Right lobe of liver (tissue), 6 donors: ENCODE results near the gene NOCT. TPM values are rescaled to one million over a fixed set of nuclear protein-coding genes. Genes with fewer than 3 reads are reported as not detected.

Experiments used
- ATAC-seq, 4 donors: fragments of 200-7000 bp; cut with Tn5 transposase; one replicate each; pipeline ENCODE4 v1.9.1; 2020; ENCODE audit warnings: mild to moderate bottlenecking in 4 of 4, moderate library complexity in 4 of 4
- DNase-seq, 3 donors: peaks; one replicate each; pipeline ENCODE4 v3.0.0-alpha.2; 2020
- H3K27ac ChIP-seq, 3 donors: fragments of 200-600 bp; one replicate each; pipeline ENCODE4 v1.8.0; 2022
- H3K27me3 ChIP-seq, 2 donors: fragments of 200-600 bp; one replicate each; pipeline ENCODE4 v1.8.0; 2022
- H3K36me3 ChIP-seq, 4 donors: fragments of 200-600 bp; sonication (generic) in 1 of 4; one replicate each; pipeline versions ENCODE4 v1.5.1 to v1.8.0; 2017 to 2022; ENCODE audit warnings: control low read depth in 1 of 4
- H3K4me1 ChIP-seq, 4 donors: fragments of 200-600 bp; sonication (generic) in 1 of 4; one replicate each; pipeline versions ENCODE4 v1.5.1 to v1.8.0; 2017 to 2022; ENCODE audit warnings: control low read depth in 1 of 4
- H3K4me3 ChIP-seq, 3 donors: fragments of 200-600 bp; one replicate each; pipeline ENCODE4 v1.8.0; 2022
- H3K9me3 ChIP-seq, 4 donors: fragments of 200-600 bp; sonication (generic) in 1 of 4; one replicate each; pipeline versions ENCODE4 v1.5.1 to v1.8.0; 2017 to 2022; ENCODE audit warnings: control low read depth in 1 of 4
- POLR2A ChIP-seq: fragments of 450-650 bp; IDR thresholded peaks from one replicate; pipeline ENCODE4 v1.6.1; 2017; ENCODE audit warnings: antibody characterized with exemption, mild to moderate bottlenecking
- WGBS: methylation state at CpG from one replicate; pipeline ENCODE4 v1.1.6; 2018; ENCODE audit warnings: low coverage, low lambda C conversion rate; ENCODE audit not compliant: insufficient coverage; ENCODE audit errors: missing lambda C conversion rate; 5-methylcytosine and 5-hydroxymethylcytosine counted together
- intact Hi-C, 2 donors: fragments of 100-400 bp; cut with DNase I; formaldehyde crosslinking; loops; one replicate each; pipeline versions ENCODE4 v1.11.2 to v1.14.1; 2022
- total RNA-seq, 6 experiments: library from RNA; depleted of rRNA in 2 of 6; stranded (reverse); fragments of >200 nt in 2 of 6; fragmentation: NEBNext Ultra II Directional in 3 of 6; extraction: Animal tissue kit (Norgen Biotek cat#: 25700) in 3 of 6; gene quantifications; one replicate each; pipeline versions ENCODE4 v1.1.0 to v1.2.4, GENCODE V29; 2016 to 2023
- TF ChIP-seq, protein P1 (sequence below), 4 donors: fragments of 200-600 bp in 3 of 4; fragments of 450-650 bp in 1 of 4; IDR thresholded peaks; one replicate each; pipeline versions ENCODE4 v1.5.1 to v1.8.0; 2016 to 2022; ENCODE audit warnings: antibody characterized with exemption in 4 of 4, mild to moderate bottlenecking in 2 of 4
- donor health status: DM: no; HTN: yes; CAD: no.
- donor health status: DM: no; HTN: no; CAD: no.
- donor health status: DM: no; HTN: no; CAD: no.
- donor health status: DM: no; HTN: yes; CAD: no.
- donor health status: DM: no; HTN: yes; CAD: no.

Gene NOCT
- total RNA-seq, 6 experiments from 2014 or later = 3.5 to 20.5 (median 9.7) TPM

GRCh38 chr4:139077567-139078355 lies 62.2 kb downstream of the NOCT start:
- intact Hi-C loops = no loop called here
- 52% methylated on average over 1 of the region's 1 CpG for WGBS

GRCh38 chr4:139078926-139079325 lies 63.3 kb downstream of the NOCT start:
- TF ChIP-seq, protein P1, sequence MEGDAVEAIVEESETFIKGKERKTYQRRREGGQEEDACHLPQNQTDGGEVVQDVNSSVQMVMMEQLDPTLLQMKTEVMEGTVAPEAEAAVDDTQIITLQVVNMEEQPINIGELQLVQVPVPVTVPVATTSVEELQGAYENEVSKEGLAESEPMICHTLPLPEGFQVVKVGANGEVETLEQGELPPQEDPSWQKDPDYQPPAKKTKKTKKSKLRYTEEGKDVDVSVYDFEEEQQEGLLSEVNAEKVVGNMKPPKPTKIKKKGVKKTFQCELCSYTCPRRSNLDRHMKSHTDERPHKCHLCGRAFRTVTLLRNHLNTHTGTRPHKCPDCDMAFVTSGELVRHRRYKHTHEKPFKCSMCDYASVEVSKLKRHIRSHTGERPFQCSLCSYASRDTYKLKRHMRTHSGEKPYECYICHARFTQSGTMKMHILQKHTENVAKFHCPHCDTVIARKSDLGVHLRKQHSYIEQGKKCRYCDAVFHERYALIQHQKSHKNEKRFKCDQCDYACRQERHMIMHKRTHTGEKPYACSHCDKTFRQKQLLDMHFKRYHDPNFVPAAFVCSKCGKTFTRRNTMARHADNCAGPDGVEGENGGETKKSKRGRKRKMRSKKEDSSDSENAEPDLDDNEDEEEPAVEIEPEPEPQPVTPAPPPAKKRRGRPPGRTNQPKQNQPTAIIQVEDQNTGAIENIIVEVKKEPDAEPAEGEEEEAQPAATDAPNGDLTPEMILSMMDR (IDR thresholded peaks at IDR 0.05) = no peak
- no peak for TF ChIP-seq POLR2A
- WGBS = 91% methylated on average over 4 of the region's 4 CpGs
- peaks cover 0 to 49% (median 10%) of the 10 kb centered on the region in 4 donors for H3K4me1 ChIP-seq
- no peaks in the 10 kb centered on the region for H3K36me3 ChIP-seq
- H3K27me3 ChIP-seq = no peaks in the 10 kb centered on the region
- intact Hi-C loops = no loop called here
- no peak overlapping the region for H3K27ac ChIP-seq
- no peaks in the 10 kb centered on the region for H3K9me3 ChIP-seq
- no peak for ATAC-seq
- no peak for DNase-seq
- no peak overlapping the region for H3K4me3 ChIP-seq

More at GRCh38 chr4:139077567-139078355, 62.2 kb downstream of the NOCT start:
- Histone ChIP-seq H3K36me3 (peaks cover 0 to under 1% (median 0%) of the 10 kb centered on the region in 4 donors), H3K4me1 (peaks cover 0 to 49% (median 10%) of the 10 kb centered on the region in 4 donors), H3K27me3 (no peaks in the 10 kb centered on the region), H3K9me3 (no peaks in the 10 kb centered on the region), H3K4me3 (no peak overlapping the region), H3K27ac (no peak overlapping the region)
- ATAC-seq (no peak), DNase-seq (no peak)
- TF ChIP-seq POLR2A = no peak
- TF ChIP-seq, protein P1 (IDR thresholded peaks at IDR 0.05) = no peak

GRCh38 chr4:139082750-139083606 lies 67.4 kb downstream of the NOCT start:
- H3K9me3 ChIP-seq = no peaks in the 10 kb centered on the region
- under 1% methylated on average over 36 of the region's 38 CpGs for WGBS
- intact Hi-C loops = loop anchor here in 1 of 2 donors (10.0 kb wide), 1 partner anchor 48 kb away; no protein-coding TSS in a partner anchor
- H3K4me1 ChIP-seq = peaks cover 0 to 29% (median 11%) of the 10 kb centered on the region in 4 donors
- no peaks in the 10 kb centered on the region for H3K36me3 ChIP-seq
- no peaks in the 10 kb centered on the region for H3K27me3 ChIP-seq
- TF ChIP-seq, protein P1 (IDR thresholded peaks at IDR 0.05) = no peak
- peak; percentile 64 for TF ChIP-seq POLR2A
- H3K27ac ChIP-seq = peak overlapping the region; percentile 91 to 96 (median 92)
- DNase-seq (peak; percentile 95 to 97 (median 97)), ATAC-seq (peak; percentile 86 to 94 (median 88))
- peak overlapping the region; percentile 66 to 71 (median 69) for H3K4me3 ChIP-seq

GRCh38 chr4:139083607-139083955 lies 68.0 kb downstream of the NOCT start:
- TF ChIP-seq, protein P1 (IDR thresholded peaks at IDR 0.05) = peak; percentile 5 to 16 (median 9)
- no peak for TF ChIP-seq POLR2A
- H3K4me3 ChIP-seq = peak overlapping the region; percentile 66 to 71 (median 69)
- ATAC-seq = peak; percentile 49 to 54 (median 52)
- 2% methylated on average over 13 of the region's 34 CpGs for WGBS
- H3K4me1 ChIP-seq = peaks cover 0 to 23% (median 8%) of the 10 kb centered on the region in 4 donors
- peak; percentile 66 to 76 (median 75) for DNase-seq
- no peaks in the 10 kb centered on the region for H3K27me3 ChIP-seq
- peak overlapping the region; percentile 91 to 96 (median 92) for H3K27ac ChIP-seq
- H3K9me3 ChIP-seq = no peaks in the 10 kb centered on the region
- intact Hi-C loops = loop anchor here in 1 of 2 donors (10.0 kb wide), 1 partner anchor 49 kb away; no protein-coding TSS in a partner anchor
- no peaks in the 10 kb centered on the region for H3K36me3 ChIP-seq
